ENCODE data around the gene CZIB. TPM values are rescaled to one million over a fixed set of nuclear protein-coding genes. Genes with fewer than 3 reads are reported as not detected.

CZIB gene
- total RNA-seq, 3 donors from 2014 or later (not counting 1 experiment from before 2014, with no cell fraction given), result 39.6 to 49.7 (median 40.5) TPM

DNA sequence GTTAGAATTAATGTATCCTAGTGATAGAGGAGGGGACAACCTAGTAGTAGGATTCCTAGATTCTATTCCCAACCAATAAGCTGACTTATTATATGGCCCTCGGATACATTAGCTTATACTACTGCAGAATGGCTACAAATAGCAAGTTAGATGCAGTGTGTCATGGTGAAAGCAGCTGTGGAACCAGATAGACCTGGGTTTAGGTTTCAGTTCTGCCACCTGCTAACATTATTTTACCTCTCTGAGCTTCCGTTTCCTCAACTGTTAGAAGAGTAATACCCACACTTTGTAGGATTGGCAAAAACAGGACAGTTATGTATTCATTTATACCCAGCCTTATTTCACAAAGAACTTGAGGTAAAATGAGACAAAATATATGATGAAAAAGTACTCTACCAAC lies 39.5 kb upstream of the CZIB start:
- 92% methylated on average over 2 of the region's 2 CpGs for WGBS (ENCODE audit: insufficient coverage)

DNA sequence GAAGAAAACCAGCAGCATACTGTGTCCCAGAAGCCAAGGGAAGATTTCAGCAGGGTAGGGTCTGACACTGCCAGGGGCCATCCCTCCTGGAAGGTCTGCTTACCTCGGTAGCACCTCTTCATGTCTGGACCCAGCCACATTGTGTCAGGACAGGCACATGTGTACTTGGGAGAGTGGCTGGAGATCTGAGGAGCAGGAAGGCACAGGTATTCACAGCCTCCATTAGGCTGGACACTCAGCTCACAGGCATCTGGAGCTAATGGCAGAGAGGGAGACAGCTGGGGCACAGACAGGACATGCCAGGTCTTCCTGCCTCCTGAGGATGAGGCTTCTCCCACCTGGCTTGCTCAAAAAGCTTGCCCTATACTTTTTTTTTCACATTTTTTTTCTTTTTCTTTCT lies 37.8 kb upstream of the CZIB start:
- no peak overlapping the region for H3K4me3 ChIP-seq (ENCODE audit: low read length)
- Mint-ChIP-seq H3K36me3 (peaks cover 6% of the 10 kb centered on the region), H3K9me3 (no peaks in the 10 kb centered on the region), H3K27me3 (ENCODE audit: low read depth in 2 of 2) (no peaks in the 10 kb centered on the region), H3K4me3 (no peak overlapping the region), H3K4me1 (no peaks in the 10 kb centered on the region), H3K27ac (no peak overlapping the region)
- no peaks in the 10 kb centered on the region for H3K9me3 ChIP-seq (ENCODE audit: control insufficient read depth, insufficient read depth, low read length)
- TF ChIP-seq, protein P1, sequence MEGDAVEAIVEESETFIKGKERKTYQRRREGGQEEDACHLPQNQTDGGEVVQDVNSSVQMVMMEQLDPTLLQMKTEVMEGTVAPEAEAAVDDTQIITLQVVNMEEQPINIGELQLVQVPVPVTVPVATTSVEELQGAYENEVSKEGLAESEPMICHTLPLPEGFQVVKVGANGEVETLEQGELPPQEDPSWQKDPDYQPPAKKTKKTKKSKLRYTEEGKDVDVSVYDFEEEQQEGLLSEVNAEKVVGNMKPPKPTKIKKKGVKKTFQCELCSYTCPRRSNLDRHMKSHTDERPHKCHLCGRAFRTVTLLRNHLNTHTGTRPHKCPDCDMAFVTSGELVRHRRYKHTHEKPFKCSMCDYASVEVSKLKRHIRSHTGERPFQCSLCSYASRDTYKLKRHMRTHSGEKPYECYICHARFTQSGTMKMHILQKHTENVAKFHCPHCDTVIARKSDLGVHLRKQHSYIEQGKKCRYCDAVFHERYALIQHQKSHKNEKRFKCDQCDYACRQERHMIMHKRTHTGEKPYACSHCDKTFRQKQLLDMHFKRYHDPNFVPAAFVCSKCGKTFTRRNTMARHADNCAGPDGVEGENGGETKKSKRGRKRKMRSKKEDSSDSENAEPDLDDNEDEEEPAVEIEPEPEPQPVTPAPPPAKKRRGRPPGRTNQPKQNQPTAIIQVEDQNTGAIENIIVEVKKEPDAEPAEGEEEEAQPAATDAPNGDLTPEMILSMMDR (IDR thresholded peaks at IDR 0.05), result no peak
- ATAC-seq (no peak), DNase-seq (no peak)
- no peak overlapping the region for H3K27ac ChIP-seq (ENCODE audit: low read length)
- intact Hi-C loops (cut with micrococcal nuclease), result no loop called here
- H3K36me3 ChIP-seq (ENCODE audit: control insufficient read depth, insufficient read depth, low read length), result peaks cover 23% of the 10 kb centered on the region
- H3K4me1 ChIP-seq (ENCODE audit: control insufficient read depth, insufficient read depth, low read length), result no peaks in the 10 kb centered on the region
- no peaks in the 10 kb centered on the region for H3K27me3 ChIP-seq (ENCODE audit: control insufficient read depth, insufficient read depth, low read length)
- 91% methylated on average over 1 of the region's 1 CpG for WGBS (ENCODE audit: insufficient coverage)

More for the DNA sequence above, 39.5 kb upstream of the CZIB start:
- H3K27ac ChIP-seq (ENCODE audit: low read length), result no peak overlapping the region
- intact Hi-C loops (cut with micrococcal nuclease), result no loop called here
- Mint-ChIP-seq H3K36me3 (peaks cover 6% of the 10 kb centered on the region), H3K4me3 (no peak overlapping the region), H3K9me3 (no peaks in the 10 kb centered on the region), H3K27me3 (ENCODE audit: low read depth in 2 of 2) (no peaks in the 10 kb centered on the region), H3K4me1 (no peaks in the 10 kb centered on the region), H3K27ac (no peak overlapping the region)
- no peak overlapping the region for H3K4me3 ChIP-seq (ENCODE audit: low read length)
- peaks cover 30% of the 10 kb centered on the region for H3K36me3 ChIP-seq (ENCODE audit: control insufficient read depth, insufficient read depth, low read length)
- ATAC-seq, result no peak
- DNase-seq, result no peak
- TF ChIP-seq, protein P1 (IDR thresholded peaks at IDR 0.05), result no peak
- H3K4me1 ChIP-seq (ENCODE audit: control insufficient read depth, insufficient read depth, low read length), result no peaks in the 10 kb centered on the region
- no peaks in the 10 kb centered on the region for H3K9me3 ChIP-seq (ENCODE audit: control insufficient read depth, insufficient read depth, low read length)
- no peaks in the 10 kb centered on the region for H3K27me3 ChIP-seq (ENCODE audit: control insufficient read depth, insufficient read depth, low read length)

DNA sequence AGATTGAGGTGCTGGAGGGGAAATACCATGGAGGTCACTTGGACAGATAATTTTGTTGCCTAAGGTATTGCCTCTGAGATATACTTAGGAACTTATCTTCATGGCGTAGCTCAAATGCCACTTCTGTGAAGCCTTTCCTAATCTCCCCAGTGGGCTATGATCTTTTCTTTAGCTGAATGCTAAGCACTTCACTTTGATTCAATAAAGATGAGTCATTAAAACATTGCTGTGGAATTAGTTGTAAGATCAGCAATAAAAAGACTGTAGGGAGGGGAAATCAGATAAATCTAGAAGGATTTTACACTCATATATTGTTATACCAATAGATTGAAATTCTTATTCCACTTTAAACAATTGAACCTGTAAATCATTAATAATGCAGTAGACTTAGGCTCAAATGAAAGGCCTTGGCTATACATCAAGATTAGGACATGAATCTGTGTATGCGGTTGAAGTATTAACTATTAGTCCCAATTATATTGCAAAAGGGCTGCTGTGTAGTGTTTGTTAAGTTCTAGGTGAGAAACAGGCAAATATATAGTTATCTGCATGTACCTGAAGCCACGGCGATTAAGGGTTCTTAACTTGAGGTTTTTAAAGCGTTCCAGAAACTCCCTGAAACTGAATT lies 37.1 kb upstream of the CZIB start:
- no peaks in the 10 kb centered on the region for H3K9me3 ChIP-seq (ENCODE audit: control insufficient read depth, insufficient read depth, low read length)
- H3K27me3 Mint-ChIP-seq (ENCODE audit: low read depth in 2 of 2), result no peaks in the 10 kb centered on the region
- TF ChIP-seq, protein P1 (IDR thresholded peaks at IDR 0.05), result no peak
- ATAC-seq (no peak), DNase-seq (no peak)
- H3K4me1 ChIP-seq (ENCODE audit: control insufficient read depth, insufficient read depth, low read length), result no peaks in the 10 kb centered on the region
- 98% methylated on average over 5 of the region's 5 CpGs for WGBS (ENCODE audit: insufficient coverage)
- H3K4me1 Mint-ChIP-seq, result no peaks in the 10 kb centered on the region
- H3K4me3 Mint-ChIP-seq, result no peak overlapping the region
- H3K36me3 Mint-ChIP-seq, result peaks cover 6% of the 10 kb centered on the region
- no peak overlapping the region for H3K4me3 ChIP-seq (ENCODE audit: low read length)
- no peak overlapping the region for H3K27ac ChIP-seq (ENCODE audit: low read length)
- H3K27me3 ChIP-seq (ENCODE audit: control insufficient read depth, insufficient read depth, low read length), result no peaks in the 10 kb centered on the region
- H3K9me3 Mint-ChIP-seq, result no peaks in the 10 kb centered on the region
- H3K27ac Mint-ChIP-seq, result no peak overlapping the region
- peaks cover 18% of the 10 kb centered on the region for H3K36me3 ChIP-seq (ENCODE audit: control insufficient read depth, insufficient read depth, low read length)
- intact Hi-C loops (cut with micrococcal nuclease), result no loop called here

All from natural killer cell (primary cell).